ENCODE measurements around the gene MYO3B.
"Not testable (repeated sequence)": the region's sequence is repeated elsewhere in the genome, so short reads cannot be mapped to it uniquely, and the experiment has no call there.

MYO3B gene

GRCh38 chr2:170263728-170264521, 86.0 kb downstream of the MYO3B start:
- DNase-seq = not testable (repeated sequence)

- no peak for DNase-seq
These were observed 86.5 kb downstream of the MYO3B start for GRCh38 chr2:170264522-170264860.

GRCh38 chr2:170264865-170265264, 86.9 kb downstream of the MYO3B start:
- no peak for DNase-seq

GRCh38 chr2:170265321-170265720, 87.4 kb downstream of the MYO3B start:
- DNase-seq = no peak

GRCh38 chr2:170266358-170266757, 88.4 kb downstream of the MYO3B start:
- no peak for DNase-seq

GRCh38 chr2:170267071-170267470, 89.1 kb downstream of the MYO3B start:
- DNase-seq = no peak

- DNase-seq = no peak
These were observed 92.4 kb downstream of the MYO3B start for GRCh38 chr2:170270278-170270864.

GRCh38 chr2:170271340-170271739, 93.4 kb downstream of the MYO3B start:
- DNase-seq = peak; percentile 5 to 33

GRCh38 chr2:170276056-170276455, 98.1 kb downstream of the MYO3B start:
- no peak for DNase-seq

- no peak for DNase-seq
These were observed 99.1 kb downstream of the MYO3B start for GRCh38 chr2:170276925-170277629.

GRCh38 chr2:170277951-170278350, 100.0 kb downstream of the MYO3B start:
- no peak for DNase-seq

- DNase-seq = not testable (repeated sequence)
These were observed 101.7 kb downstream of the MYO3B start for GRCh38 chr2:170279615-170280014.

GRCh38 chr2:170282851-170283250, 104.9 kb downstream of the MYO3B start:
- no peak for DNase-seq

GRCh38 chr2:170284205-170284604, 106.3 kb downstream of the MYO3B start:
- DNase-seq = no peak

GRCh38 chr2:170288859-170289258, 110.9 kb downstream of the MYO3B start:
- DNase-seq = no peak

GRCh38 chr2:170291474-170291873, 113.5 kb downstream of the MYO3B start:
- DNase-seq = no peak

- DNase-seq = no peak
These were observed 114.5 kb downstream of the MYO3B start for GRCh38 chr2:170292415-170292814.

GRCh38 chr2:170297496-170297895, 119.5 kb downstream of the MYO3B start:
- no peak for DNase-seq

- no peak for DNase-seq
These were observed 120.2 kb downstream of the MYO3B start for GRCh38 chr2:170298115-170298514.

- DNase-seq = no peak
These were observed 121.0 kb downstream of the MYO3B start for GRCh38 chr2:170298861-170299429.

- DNase-seq = no peak
These were observed 123.0 kb downstream of the MYO3B start for GRCh38 chr2:170300993-170301392.

- DNase-seq = no peak
These were observed 123.7 kb downstream of the MYO3B start for GRCh38 chr2:170301626-170302025.

GRCh38 chr2:170305711-170306110, 127.8 kb downstream of the MYO3B start:
- DNase-seq = no peak

Data from NCI-H187 (cell line).